HepG2 (cell line): Measurements from ENCODE around the gene LHPP.

Source experiments
- POLR2AphosphoS5 ChIP-seq: IDR thresholded peaks from 2 replicates; pipeline ENCODE4 v1.6.1; 2012; ENCODE audit warnings: low read depth, low read length
- ZNF264 ChIP-seq: sonication (generic); formaldehyde crosslinking; IDR thresholded peaks from 2 replicates; pipeline ENCODE4 v1.4.0; 2020; ENCODE audit warnings: missing genetic modification reagents
- ZNF546 ChIP-seq: sonication (generic); formaldehyde crosslinking; conservative IDR thresholded peaks from 2 replicates; pipeline ENCODE4 v1.8.1; 2023; ENCODE audit warnings: mild to moderate bottlenecking, missing genetic modification reagents
- TF ChIP-seq, protein P1 (sequence below): sonication (generic); formaldehyde crosslinking; IDR thresholded peaks from 2 replicates; pipeline ENCODE4 v1.5.0; 2020; ENCODE audit warnings: mild to moderate bottlenecking, missing genetic modification reagents, moderate library complexity
- TF ChIP-seq, protein P2 (sequence below), 2 experiments: sonication (generic) in 1 of 2; formaldehyde crosslinking in 1 of 2; IDR thresholded peaks; 2 replicates each; pipeline versions ENCODE4 v1.5.1 to v1.6.1; 2011 to 2020; ENCODE audit warnings: borderline replicate concordance in 1 of 2, low read depth in 1 of 2, low read length in 1 of 2, mild to moderate bottlenecking in 1 of 2, missing genetic modification reagents in 1 of 2, moderate library complexity in 1 of 2

DNA sequence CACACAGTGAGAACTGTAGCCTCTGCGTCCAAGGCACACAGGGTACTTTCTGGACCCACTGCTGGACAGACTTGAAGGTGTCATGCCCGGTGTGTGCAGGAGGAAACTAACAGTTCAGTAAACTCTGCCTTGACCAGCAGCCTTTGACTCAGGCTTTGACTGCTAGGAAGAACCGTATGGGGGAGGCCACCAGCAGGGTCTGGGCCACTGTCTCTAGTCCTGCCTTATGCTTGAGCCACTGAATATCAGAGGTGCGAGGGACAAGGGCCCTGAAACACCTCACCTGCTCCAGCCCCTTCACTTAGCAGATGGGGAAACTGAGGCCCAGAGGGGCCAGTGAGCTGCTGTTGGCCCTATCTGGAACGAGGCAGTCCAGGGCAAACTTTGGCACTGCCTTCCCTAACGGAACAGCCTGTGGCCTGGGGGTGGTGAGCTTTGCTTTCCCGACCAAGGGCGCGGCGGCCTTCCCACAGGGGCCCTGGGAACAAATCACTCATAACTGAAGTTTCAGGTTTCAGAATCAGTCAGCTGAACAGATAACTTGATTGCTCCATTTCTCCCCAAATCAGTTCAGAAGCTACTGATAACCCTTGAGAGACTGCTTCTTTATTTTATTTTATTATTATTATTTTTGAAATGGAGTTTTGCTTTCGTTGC lies 152.5 kb downstream of the LHPP start:
- TF ChIP-seq, protein P1, sequence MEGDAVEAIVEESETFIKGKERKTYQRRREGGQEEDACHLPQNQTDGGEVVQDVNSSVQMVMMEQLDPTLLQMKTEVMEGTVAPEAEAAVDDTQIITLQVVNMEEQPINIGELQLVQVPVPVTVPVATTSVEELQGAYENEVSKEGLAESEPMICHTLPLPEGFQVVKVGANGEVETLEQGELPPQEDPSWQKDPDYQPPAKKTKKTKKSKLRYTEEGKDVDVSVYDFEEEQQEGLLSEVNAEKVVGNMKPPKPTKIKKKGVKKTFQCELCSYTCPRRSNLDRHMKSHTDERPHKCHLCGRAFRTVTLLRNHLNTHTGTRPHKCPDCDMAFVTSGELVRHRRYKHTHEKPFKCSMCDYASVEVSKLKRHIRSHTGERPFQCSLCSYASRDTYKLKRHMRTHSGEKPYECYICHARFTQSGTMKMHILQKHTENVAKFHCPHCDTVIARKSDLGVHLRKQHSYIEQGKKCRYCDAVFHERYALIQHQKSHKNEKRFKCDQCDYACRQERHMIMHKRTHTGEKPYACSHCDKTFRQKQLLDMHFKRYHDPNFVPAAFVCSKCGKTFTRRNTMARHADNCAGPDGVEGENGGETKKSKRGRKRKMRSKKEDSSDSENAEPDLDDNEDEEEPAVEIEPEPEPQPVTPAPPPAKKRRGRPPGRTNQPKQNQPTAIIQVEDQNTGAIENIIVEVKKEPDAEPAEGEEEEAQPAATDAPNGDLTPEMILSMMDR (CRISPR knock-in tag) = no peak
- TF ChIP-seq POLR2AphosphoS5 (no peak), ZNF264 (CRISPR knock-in tag) (no peak), ZNF546 (CRISPR knock-in tag) (no peak)
- TF ChIP-seq, protein P2, sequence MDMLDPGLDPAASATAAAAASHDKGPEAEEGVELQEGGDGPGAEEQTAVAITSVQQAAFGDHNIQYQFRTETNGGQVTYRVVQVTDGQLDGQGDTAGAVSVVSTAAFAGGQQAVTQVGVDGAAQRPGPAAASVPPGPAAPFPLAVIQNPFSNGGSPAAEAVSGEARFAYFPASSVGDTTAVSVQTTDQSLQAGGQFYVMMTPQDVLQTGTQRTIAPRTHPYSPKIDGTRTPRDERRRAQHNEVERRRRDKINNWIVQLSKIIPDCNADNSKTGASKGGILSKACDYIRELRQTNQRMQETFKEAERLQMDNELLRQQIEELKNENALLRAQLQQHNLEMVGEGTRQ (IDR thresholded peaks at IDR 0.05; ENCODE audit: low read depth, low read length) = no peak
- TF ChIP-seq, protein P2 (CRISPR knock-in tag; IDR thresholded peaks at IDR 0.05; ENCODE audit: borderline replicate concordance) = no peak
